H7 (cell line): ENCODE results near the gene PCK1. TPM values are rescaled to one million over a fixed set of nuclear protein-coding genes. Genes with fewer than 3 reads are reported as not detected.
A peak's percentile ranks its signal among the peaks of the same experiment; 100 is the strongest.
"Not testable (repeated sequence)": the region's sequence is repeated elsewhere in the genome, so short reads cannot be mapped to it uniquely, and the experiment has no call there.

Experiments used
- DNase-seq: peaks from one replicate; pipeline ENCODE4 v3.0.0; 2012
- H3K27me3 ChIP-seq: 2 replicates; pipeline ENCODE4 v1.6.0; 2011; ENCODE audit warnings: mild to moderate bottlenecking, low read length; ENCODE audit not compliant: control insufficient read depth, insufficient read depth
- H3K36me3 ChIP-seq: replicated peaks from 2 replicates; pipeline ENCODE4 v1.5.1; 2011; ENCODE audit warnings: low read length; ENCODE audit not compliant: control insufficient read depth, insufficient read depth
- H3K4me3 ChIP-seq: 2 replicates; pipeline ENCODE4 v1.5.1; 2011; ENCODE audit warnings: low read depth, mild to moderate bottlenecking, control low read depth, low read length, moderate library complexity; ENCODE audit not compliant: insufficient read depth
- total RNA-seq: library from RNA; depleted of rRNA; stranded (reverse); fragments of >200 nt; shearing (Covaris generic); gene quantifications from 2 replicates; pipeline ENCODE4 v1.2.3, GENCODE V29; 2014; rRNA removed

PCK1 gene
- not detected in 2 replicates for total RNA-seq

- Histone ChIP-seq H3K4me3 (no peak within 1 kb of the TSS), H3K27me3 (no peaks in the 10 kb centered on the region)
- DNase-seq = no peak
Observed at GRCh38 chr20:57560554-57561355, at the start of gene PCK1. Gene PCK1 (plus strand): TSS chr20:57561110. CDS start chr20:57561412, 302 bp downstream.

GRCh38 chr20:57511709-57512108 is 49.2 kb upstream of the PCK1 start:
- DNase-seq, H3K4me3 ChIP-seq, H3K27me3 ChIP-seq, H3K36me3 ChIP-seq: not testable (repeated sequence)

More at GRCh38 chr20:57560554-57561355, at the start of gene PCK1:
- H3K36me3 ChIP-seq = no peaks in the 10 kb centered on the region

GRCh38 chr20:57512432-57512831 is 48.5 kb upstream of the PCK1 start:
- DNase-seq = no peak
- no peaks in the 10 kb centered on the region for H3K27me3 ChIP-seq
- H3K4me3 ChIP-seq = no peak overlapping the region
- no peaks in the 10 kb centered on the region for H3K36me3 ChIP-seq

- no peaks in the 10 kb centered on the region for H3K27me3 ChIP-seq
- no peaks in the 10 kb centered on the region for H3K36me3 ChIP-seq
- no peak overlapping the region for H3K4me3 ChIP-seq
- DNase-seq = no peak
Observed at GRCh38 chr20:57513199-57513598, 47.7 kb upstream of the PCK1 start.

- peak; percentile 82 for DNase-seq
- H3K27me3 ChIP-seq = no peaks in the 10 kb centered on the region
- H3K36me3 ChIP-seq = no peaks in the 10 kb centered on the region
- no peak overlapping the region for H3K4me3 ChIP-seq
Observed at GRCh38 chr20:57514273-57514751, 46.6 kb upstream of the PCK1 start.

GRCh38 chr20:57517904-57518303 is 43.0 kb upstream of the PCK1 start:
- Histone ChIP-seq H3K4me3 (no peak overlapping the region), H3K36me3 (no peaks in the 10 kb centered on the region), H3K27me3 (no peaks in the 10 kb centered on the region)
- DNase-seq = no peak

- no peaks in the 10 kb centered on the region for H3K36me3 ChIP-seq
- DNase-seq = no peak
- H3K27me3 ChIP-seq = no peaks in the 10 kb centered on the region
- H3K4me3 ChIP-seq = no peak overlapping the region
Observed at GRCh38 chr20:57522380-57523140, 38.4 kb upstream of the PCK1 start.

GRCh38 chr20:57523782-57524181 is 37.1 kb upstream of the PCK1 start:
- no peak for DNase-seq
- no peak overlapping the region for H3K4me3 ChIP-seq
- no peaks in the 10 kb centered on the region for H3K36me3 ChIP-seq

GRCh38 chr20:57524511-57525176 is 36.3 kb upstream of the PCK1 start, which contains the start of gene CTCFL:
Gene CTCFL (minus strand): TSS chr20:57525140. CDS start chr20:57524205, 935 bp downstream.
- Histone ChIP-seq H3K27me3 (no peaks in the 10 kb centered on the region), H3K4me3 (no peak within 1 kb of the TSS), H3K36me3 (no peaks in the 10 kb centered on the region)
- DNase-seq = no peak

More at GRCh38 chr20:57523782-57524181, 37.1 kb upstream of the PCK1 start:
- H3K27me3 ChIP-seq = no peaks in the 10 kb centered on the region

- peak; percentile 50 for DNase-seq
- Histone ChIP-seq H3K36me3 (no peaks in the 10 kb centered on the region), H3K4me3 (no peak overlapping the region), H3K27me3 (no peaks in the 10 kb centered on the region)
Observed at GRCh38 chr20:57525328-57526086, 35.4 kb upstream of the PCK1 start.

- Histone ChIP-seq H3K27me3 (no peaks in the 10 kb centered on the region), H3K36me3 (no peaks in the 10 kb centered on the region), H3K4me3 (no peak overlapping the region)
- DNase-seq = peak; percentile 78
Observed at GRCh38 chr20:57526087-57526884, 34.6 kb upstream of the PCK1 start.

GRCh38 chr20:57526885-57527460 is 33.9 kb upstream of the PCK1 start:
- no peak overlapping the region for H3K4me3 ChIP-seq
- H3K27me3 ChIP-seq = no peaks in the 10 kb centered on the region
- DNase-seq = peak; percentile 47
- no peaks in the 10 kb centered on the region for H3K36me3 ChIP-seq

- Histone ChIP-seq H3K36me3 (no peaks in the 10 kb centered on the region), H3K4me3 (no peak overlapping the region), H3K27me3 (no peaks in the 10 kb centered on the region)
- DNase-seq = no peak
Observed at GRCh38 chr20:57527728-57528127, 33.2 kb upstream of the PCK1 start.
